SH-SY5Y (cell line): ENCODE data around the gene KLRF2.

Experiments
- GATA2 ChIP-seq: IDR thresholded peaks from 2 replicates; pipeline ENCODE4 v1.6.1; 2011; ENCODE audit warnings: mild to moderate bottlenecking, low read depth, low read length
- GATA3 ChIP-seq: IDR thresholded peaks from 2 replicates; pipeline ENCODE4 v1.6.1; 2011; ENCODE audit warnings: low read depth, mild to moderate bottlenecking, low read length, moderate library complexity

DNA sequence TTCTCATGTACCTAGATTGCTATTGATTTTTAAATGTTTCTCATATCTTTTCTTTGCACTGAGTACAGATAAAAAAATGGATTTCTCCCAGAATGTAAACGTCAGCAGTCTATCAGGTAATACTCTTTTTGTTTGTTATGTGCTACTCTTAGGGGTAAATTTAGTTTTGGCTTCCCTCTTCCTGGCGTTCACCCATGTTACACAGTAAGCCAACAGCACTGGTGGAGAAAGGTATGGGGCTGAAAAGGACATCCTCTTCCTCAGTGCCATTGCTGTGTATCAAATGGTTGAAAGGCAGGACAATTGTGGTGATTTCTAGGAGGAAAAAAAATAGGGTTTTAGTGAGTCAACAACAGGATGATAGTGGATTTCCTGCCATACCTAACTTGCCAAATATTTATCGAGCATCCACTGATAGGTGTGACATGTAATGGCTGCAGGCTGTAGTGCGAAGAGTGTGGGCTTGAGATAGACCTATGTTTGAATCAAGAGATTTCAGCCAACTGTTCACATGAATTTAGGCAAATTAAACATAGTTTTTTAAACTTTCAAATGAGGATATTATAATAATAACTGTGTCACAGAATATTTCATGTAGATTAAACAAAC lies 7.5 kb downstream of the KLRF2 start:
- TF ChIP-seq GATA2 (no peak), GATA3 (no peak)
